ENCODE data around the gene CPNE5.

GRCh38 chr6:36888115-36888643 is 48.9 kb upstream of the CPNE5 start:
- TF ChIP-seq CTCF (conservative IDR thresholded peaks at IDR 0.05; ENCODE audit: low read depth, low read length) (no peak), EZH2phosphoT487 (IDR thresholded peaks at IDR 0.05; ENCODE audit: borderline replicate concordance, low read length) (no peak)
